DND-41 (cell line): Measurements from ENCODE around the gene POC1A.

Experiments used
- ATAC-seq: fragments of 200-7000 bp; cut with Tn5 transposase; 3 replicates; pipeline ENCODE4 v1.9.1; 2021; ENCODE audit warnings: low read depth; ENCODE audit not compliant: insufficient read depth
- DNase-seq: peaks from one replicate; pipeline ENCODE4 v3.0.0-alpha.2; 2020
- H2AFZ ChIP-seq: 2 replicates; pipeline ENCODE4 v1.6.0; 2012; ENCODE audit warnings: low read depth, low read length
- H3K27ac ChIP-seq: 2 replicates; pipeline ENCODE4 v1.5.1; 2012; ENCODE audit warnings: low read length, inconsistent platforms
- H3K27me3 ChIP-seq: fragments of 200-600 bp; sonication (generic); 2 replicates; pipeline ENCODE4 v1.6.0; 2012; ENCODE audit warnings: low read length, mild to moderate bottlenecking, inconsistent platforms; ENCODE audit not compliant: insufficient read depth, poor library complexity
- H3K36me3 ChIP-seq: 2 replicates; pipeline ENCODE4 v1.5.1; 2012; ENCODE audit warnings: low read length, inconsistent platforms; ENCODE audit not compliant: insufficient read depth
- H3K4me1 ChIP-seq: 2 replicates; pipeline ENCODE4 v1.5.1; 2012; ENCODE audit warnings: mild to moderate bottlenecking, low read length; ENCODE audit not compliant: insufficient read depth
- H3K4me2 ChIP-seq: 2 replicates; pipeline ENCODE4 v1.6.0; 2012; ENCODE audit warnings: mild to moderate bottlenecking, moderate library complexity, low read length, inconsistent platforms; ENCODE audit not compliant: insufficient read depth
- H3K4me3 ChIP-seq, 2 experiments: fragments of 200-600 bp in 1 of 2; shearing (Covaris generic) in 1 of 2; 2 replicates each; pipeline ENCODE4 v1.5.1; 2012 to 2016; ENCODE audit warnings: inconsistent platforms in 2 of 2, low read length in 2 of 2, mild to moderate bottlenecking in 2 of 2, low read depth in 1 of 2, moderate library complexity in 1 of 2
- H3K79me2 ChIP-seq: 2 replicates; pipeline ENCODE4 v1.6.0; 2012; ENCODE audit warnings: low read length, inconsistent platforms; ENCODE audit not compliant: insufficient read depth
- H3K9ac ChIP-seq: 2 replicates; pipeline ENCODE4 v1.6.0; 2012; ENCODE audit warnings: low read depth, mild to moderate bottlenecking, inconsistent platforms, low read length, moderate library complexity
- H3K9me3 ChIP-seq: 2 replicates; pipeline ENCODE4 v1.5.1; 2012; ENCODE audit warnings: low read length, moderate library complexity, mild to moderate bottlenecking, inconsistent platforms; ENCODE audit not compliant: insufficient read depth, severe bottlenecking
- H4K20me1 ChIP-seq: 2 replicates; pipeline ENCODE4 v1.6.0; 2012; ENCODE audit warnings: low read length; ENCODE audit not compliant: insufficient read depth
- EZH2 ChIP-seq: IDR thresholded peaks from 3 replicates; pipeline ENCODE4 v1.6.1; 2012; ENCODE audit warnings: borderline replicate concordance, low read depth, mild to moderate bottlenecking, moderate library complexity, low read length, inconsistent platforms; ENCODE audit not compliant: severe bottlenecking
- TF ChIP-seq, protein P1 (sequence below): IDR thresholded peaks from 2 replicates; pipeline ENCODE4 v1.5.1; 2012; ENCODE audit warnings: borderline replicate concordance, low read length, moderate library complexity, mild to moderate bottlenecking; ENCODE audit not compliant: poor library complexity, severe bottlenecking; ENCODE audit errors: extremely low read depth

The POC1A gene

DNA sequence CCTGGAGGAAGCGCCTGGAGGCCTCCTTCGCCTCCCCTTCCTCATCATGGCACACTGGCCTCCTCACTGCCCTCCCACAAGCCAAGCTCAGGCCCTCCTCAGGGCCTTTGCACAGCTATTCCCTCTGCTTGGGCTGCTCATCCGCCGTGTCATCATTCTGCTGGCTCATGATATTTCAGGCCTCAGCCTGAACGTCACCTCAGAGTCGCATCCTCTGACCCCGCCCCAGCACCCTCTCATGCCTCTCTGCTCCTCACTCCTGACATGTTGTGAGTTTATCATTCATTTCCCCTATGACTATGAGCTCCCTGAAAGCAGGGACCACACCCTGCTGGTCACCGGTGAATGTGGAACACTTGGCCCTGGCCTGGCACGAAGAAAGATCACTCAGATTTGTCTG, 20.7 kb upstream of the POC1A start:
- no peaks in the 10 kb centered on the region for H3K36me3 ChIP-seq
- TF ChIP-seq, protein P1, sequence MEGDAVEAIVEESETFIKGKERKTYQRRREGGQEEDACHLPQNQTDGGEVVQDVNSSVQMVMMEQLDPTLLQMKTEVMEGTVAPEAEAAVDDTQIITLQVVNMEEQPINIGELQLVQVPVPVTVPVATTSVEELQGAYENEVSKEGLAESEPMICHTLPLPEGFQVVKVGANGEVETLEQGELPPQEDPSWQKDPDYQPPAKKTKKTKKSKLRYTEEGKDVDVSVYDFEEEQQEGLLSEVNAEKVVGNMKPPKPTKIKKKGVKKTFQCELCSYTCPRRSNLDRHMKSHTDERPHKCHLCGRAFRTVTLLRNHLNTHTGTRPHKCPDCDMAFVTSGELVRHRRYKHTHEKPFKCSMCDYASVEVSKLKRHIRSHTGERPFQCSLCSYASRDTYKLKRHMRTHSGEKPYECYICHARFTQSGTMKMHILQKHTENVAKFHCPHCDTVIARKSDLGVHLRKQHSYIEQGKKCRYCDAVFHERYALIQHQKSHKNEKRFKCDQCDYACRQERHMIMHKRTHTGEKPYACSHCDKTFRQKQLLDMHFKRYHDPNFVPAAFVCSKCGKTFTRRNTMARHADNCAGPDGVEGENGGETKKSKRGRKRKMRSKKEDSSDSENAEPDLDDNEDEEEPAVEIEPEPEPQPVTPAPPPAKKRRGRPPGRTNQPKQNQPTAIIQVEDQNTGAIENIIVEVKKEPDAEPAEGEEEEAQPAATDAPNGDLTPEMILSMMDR = no peak
- TF ChIP-seq EZH2 = no peak
- H3K27me3 ChIP-seq = no peaks in the 10 kb centered on the region
- H3K27ac ChIP-seq = no peak overlapping the region
- DNase-seq (no peak), ATAC-seq (no peak)
- H3K4me2 ChIP-seq = no peak overlapping the region
- no peaks in the 10 kb centered on the region for H3K4me1 ChIP-seq
- no peak overlapping the region for H2AFZ ChIP-seq
- H4K20me1 ChIP-seq = no peaks in the 10 kb centered on the region; the same call in 1 of the 2 replicates
- no peak overlapping the region for H3K9ac ChIP-seq
- no peak overlapping the region for H3K4me3 ChIP-seq
- H3K9me3 ChIP-seq = no peaks in the 10 kb centered on the region
- H3K79me2 ChIP-seq = no peaks in the 10 kb centered on the region

DNA sequence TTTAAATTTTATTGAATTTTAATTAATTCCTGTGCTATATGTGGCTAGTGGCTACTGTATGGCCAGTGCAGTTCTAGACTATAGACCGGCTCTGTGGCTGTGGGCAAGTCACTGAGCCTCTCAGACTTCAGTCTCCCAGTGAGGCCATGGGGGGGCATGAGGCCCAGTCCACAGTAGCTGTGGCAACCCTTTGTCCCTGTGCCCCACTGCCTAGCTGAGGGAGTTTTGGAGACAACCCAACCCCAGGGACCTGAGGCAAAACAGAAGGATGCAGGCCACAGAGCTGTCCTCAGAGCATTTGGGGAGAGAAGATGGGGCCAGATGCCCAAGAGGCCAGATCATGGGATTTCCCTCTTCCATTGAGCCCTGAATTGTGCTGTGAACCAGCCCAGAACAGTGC, 18.9 kb upstream of the POC1A start:
- no peaks in the 10 kb centered on the region for H3K4me1 ChIP-seq
- ATAC-seq = no peak

DNA sequence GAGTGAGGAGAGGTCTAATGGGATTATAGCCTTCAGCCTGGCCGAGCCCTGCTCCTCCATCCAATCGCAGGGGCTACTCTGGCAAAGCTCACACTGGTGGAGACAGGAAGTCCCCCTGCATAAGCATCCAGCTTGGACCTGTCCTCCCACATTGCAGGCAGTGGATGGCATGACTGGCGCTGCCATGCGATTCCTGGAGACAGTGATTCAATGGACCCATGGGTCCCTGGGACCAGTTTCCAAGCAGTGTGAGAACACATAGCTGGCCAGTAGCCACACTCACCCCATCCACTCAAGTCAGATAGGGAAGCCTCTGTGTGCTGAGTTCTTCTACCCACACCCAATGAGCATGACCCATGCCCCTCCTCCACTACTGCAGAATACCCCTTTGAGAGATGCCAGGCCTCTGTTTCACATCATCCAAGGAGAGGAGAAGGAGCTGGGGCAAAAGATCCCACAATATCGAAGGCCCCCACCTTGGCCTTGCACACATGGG, 18.1 kb upstream of the POC1A start:
- Histone ChIP-seq H3K9ac (no peak overlapping the region), H3K4me1 (no peaks in the 10 kb centered on the region), H3K36me3 (no peaks in the 10 kb centered on the region), H3K4me3 (no peak overlapping the region), H3K27me3 (no peaks in the 10 kb centered on the region), H3K9me3 (no peaks in the 10 kb centered on the region), H3K79me2 (no peaks in the 10 kb centered on the region), H2AFZ (no peak overlapping the region), H4K20me1 (no peaks in the 10 kb centered on the region; the same call in 1 of the 2 replicates), H3K4me2 (no peak overlapping the region), H3K27ac (no peak overlapping the region)
- no peak for ATAC-seq
- no peak for DNase-seq
- no peak for TF ChIP-seq EZH2
- TF ChIP-seq, protein P1 = no peak

More for the DNA sequence above, 18.9 kb upstream of the POC1A start:
- Histone ChIP-seq H3K4me3 (no peak overlapping the region), H3K36me3 (no peaks in the 10 kb centered on the region), H2AFZ (no peak overlapping the region), H4K20me1 (no peaks in the 10 kb centered on the region; the same call in 1 of the 2 replicates), H3K4me2 (no peak overlapping the region), H3K27me3 (no peaks in the 10 kb centered on the region), H3K27ac (no peak overlapping the region), H3K9me3 (no peaks in the 10 kb centered on the region), H3K79me2 (no peaks in the 10 kb centered on the region), H3K9ac (no peak overlapping the region)
- TF ChIP-seq EZH2 = no peak
- TF ChIP-seq, protein P1 = no peak
- DNase-seq = no peak
